ENCODE results near the gene PCDHB14. TPM values are rescaled to one million over a fixed set of nuclear protein-coding genes. Genes with fewer than 3 reads are reported as not detected.
"Not testable (repeated sequence)": the region's sequence is repeated elsewhere in the genome, so short reads cannot be mapped to it uniquely, and the experiment has no call there.

Gene PCDHB14
- total RNA-seq, 1 donor from 2014 or later: 0.26 TPM

DNA sequence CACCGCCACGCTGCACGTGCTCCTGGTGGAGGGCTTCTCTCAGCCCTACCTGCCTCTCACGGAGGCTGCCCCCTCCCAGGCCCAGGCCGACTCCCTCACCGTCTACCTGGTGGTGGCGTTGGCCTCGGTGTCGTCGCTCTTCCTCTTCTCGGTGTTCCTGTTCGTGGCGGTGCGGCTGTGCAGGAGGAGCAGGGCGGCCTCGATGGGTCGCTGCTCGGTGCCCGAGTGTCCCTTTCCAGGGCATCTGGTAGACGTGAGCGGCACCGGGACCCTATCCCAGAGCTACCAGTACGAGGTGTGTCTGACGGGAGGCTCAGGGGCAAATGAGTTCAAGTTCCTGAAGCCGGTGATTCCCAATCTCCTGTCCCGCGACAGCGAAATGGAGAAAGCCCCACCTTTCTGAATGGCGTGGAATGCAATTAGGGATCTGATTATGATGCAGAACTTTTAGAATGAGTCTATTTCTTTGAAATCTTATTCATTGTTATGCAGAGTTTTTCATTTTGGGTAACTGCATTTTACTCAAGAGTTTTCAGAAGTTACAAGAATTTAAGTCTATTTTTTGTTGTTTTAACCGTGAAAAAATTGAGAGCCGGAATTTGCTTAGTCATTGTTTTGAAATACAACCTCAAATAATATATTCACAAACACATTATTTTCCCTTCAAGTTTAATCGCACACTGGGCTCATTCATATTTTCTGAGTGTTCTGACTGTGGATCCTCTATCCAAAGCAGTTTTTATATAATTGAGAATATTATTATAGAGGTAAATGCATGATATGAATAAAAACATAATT lies 13.6 kb downstream of the PCDHB14 start:
- no peaks in the 10 kb centered on the region for H3K27me3 ChIP-seq (ENCODE audit: control insufficient read depth, insufficient read depth, low read length)
- TF ChIP-seq, protein P1, sequence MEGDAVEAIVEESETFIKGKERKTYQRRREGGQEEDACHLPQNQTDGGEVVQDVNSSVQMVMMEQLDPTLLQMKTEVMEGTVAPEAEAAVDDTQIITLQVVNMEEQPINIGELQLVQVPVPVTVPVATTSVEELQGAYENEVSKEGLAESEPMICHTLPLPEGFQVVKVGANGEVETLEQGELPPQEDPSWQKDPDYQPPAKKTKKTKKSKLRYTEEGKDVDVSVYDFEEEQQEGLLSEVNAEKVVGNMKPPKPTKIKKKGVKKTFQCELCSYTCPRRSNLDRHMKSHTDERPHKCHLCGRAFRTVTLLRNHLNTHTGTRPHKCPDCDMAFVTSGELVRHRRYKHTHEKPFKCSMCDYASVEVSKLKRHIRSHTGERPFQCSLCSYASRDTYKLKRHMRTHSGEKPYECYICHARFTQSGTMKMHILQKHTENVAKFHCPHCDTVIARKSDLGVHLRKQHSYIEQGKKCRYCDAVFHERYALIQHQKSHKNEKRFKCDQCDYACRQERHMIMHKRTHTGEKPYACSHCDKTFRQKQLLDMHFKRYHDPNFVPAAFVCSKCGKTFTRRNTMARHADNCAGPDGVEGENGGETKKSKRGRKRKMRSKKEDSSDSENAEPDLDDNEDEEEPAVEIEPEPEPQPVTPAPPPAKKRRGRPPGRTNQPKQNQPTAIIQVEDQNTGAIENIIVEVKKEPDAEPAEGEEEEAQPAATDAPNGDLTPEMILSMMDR (IDR thresholded peaks at IDR 0.05; ENCODE audit: insufficient read depth, low read length, severe bottlenecking): no peak
- no peaks in the 10 kb centered on the region for H3K36me3 ChIP-seq (ENCODE audit: control insufficient read depth, insufficient read depth, low read length)
- no peak overlapping the region for H3K4me3 ChIP-seq (ENCODE audit: low read depth, low read length)
- no peak for FAIRE-seq
- DNase-seq (ENCODE audit: low read depth): no peak

DNA sequence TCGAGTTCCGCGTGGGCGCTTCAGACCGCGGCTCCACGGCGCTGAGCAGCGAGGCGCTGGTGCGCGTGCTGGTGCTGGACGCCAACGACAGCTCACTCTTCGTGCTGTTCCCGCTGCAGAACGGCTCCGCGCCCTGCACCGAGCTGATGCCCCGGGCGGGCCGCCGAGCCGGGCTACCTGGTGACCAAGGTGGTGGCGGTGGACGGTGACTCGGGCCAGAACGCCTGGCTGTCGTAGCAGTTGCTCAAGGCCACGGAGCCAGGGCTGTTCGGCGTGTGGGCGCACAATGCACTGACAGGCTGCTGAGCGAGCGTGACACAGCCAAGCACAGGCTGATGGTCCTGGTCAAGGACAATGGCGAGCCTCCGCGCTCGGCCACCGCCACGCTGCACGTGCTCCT lies 18.4 kb downstream of the PCDHB14 start:
- H3K27me3 ChIP-seq (ENCODE audit: control insufficient read depth, insufficient read depth, low read length): no peaks in the 10 kb centered on the region
- FAIRE-seq: no peak
- no peak overlapping the region for H3K4me3 ChIP-seq (ENCODE audit: low read depth, low read length)
- DNase-seq (ENCODE audit: low read depth): no peak
- no peaks in the 10 kb centered on the region for H3K36me3 ChIP-seq (ENCODE audit: control insufficient read depth, insufficient read depth, low read length)
- TF ChIP-seq, protein P1 (IDR thresholded peaks at IDR 0.05; ENCODE audit: insufficient read depth, low read length, severe bottlenecking): no peak

DNA sequence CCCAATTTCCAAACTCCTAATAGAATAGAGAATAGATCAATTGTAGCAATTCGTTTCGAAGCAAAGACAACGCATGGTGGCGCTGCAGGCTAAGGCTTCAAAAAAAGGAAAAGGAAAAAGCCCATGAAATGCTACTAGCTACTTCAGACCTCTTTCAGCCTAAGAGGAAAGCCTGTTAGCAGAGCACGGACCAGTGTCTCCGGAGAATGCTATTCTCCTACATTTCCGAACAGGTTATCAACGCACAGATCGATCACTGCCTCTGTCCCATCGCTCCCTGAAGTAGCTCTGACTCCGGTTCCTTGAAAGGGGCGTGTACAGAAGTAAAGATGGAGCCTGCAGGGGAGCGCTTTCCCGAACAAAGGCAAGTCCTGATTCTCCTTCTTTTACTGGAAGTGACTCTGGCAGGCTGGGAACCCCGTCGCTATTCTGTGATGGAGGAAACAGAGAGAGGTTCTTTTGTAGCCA lies 22.1 kb downstream of the PCDHB14 start, which contains the start of gene PCDHB15:
PCDHB15 (plus strand) TSS at position 146 of the 468 bp plus-strand sequence; CDS start at position 330, 184 bp downstream.
- DNase-seq (ENCODE audit: low read depth) (no peak), FAIRE-seq (no peak)
- TF ChIP-seq, protein P1 (IDR thresholded peaks at IDR 0.05; ENCODE audit: insufficient read depth, low read length, severe bottlenecking): no peak
- H3K27me3 ChIP-seq (ENCODE audit: control insufficient read depth, insufficient read depth, low read length): no peaks in the 10 kb centered on the region
- H3K4me3 ChIP-seq (ENCODE audit: low read depth, low read length): no peak within 1 kb of the TSS
- H3K36me3 ChIP-seq (ENCODE audit: control insufficient read depth, insufficient read depth, low read length): no peaks in the 10 kb centered on the region

DNA sequence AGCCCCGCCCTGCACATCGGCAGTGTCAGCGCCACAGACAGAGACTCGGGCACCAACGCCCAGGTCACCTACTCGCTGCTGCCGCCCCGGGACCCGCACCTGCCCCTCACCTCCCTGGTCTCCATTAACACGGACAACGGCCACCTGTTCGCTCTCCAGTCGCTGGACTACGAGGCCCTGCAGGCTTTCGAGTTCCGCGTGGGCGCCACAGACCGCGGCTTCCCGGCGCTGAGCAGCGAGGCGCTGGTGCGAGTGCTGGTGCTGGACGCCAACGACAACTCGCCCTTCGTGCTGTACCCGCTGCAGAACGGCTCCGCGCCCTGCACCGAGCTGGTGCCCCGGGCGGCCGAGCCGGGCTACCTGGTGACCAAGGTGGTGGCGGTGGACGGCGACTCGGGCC lies 23.8 kb downstream of the PCDHB14 start:
- FAIRE-seq; DNase-seq (ENCODE audit: low read depth); H3K36me3 ChIP-seq (ENCODE audit: control insufficient read depth, insufficient read depth, low read length); H3K4me3 ChIP-seq (ENCODE audit: low read depth, low read length); H3K27me3 ChIP-seq (ENCODE audit: control insufficient read depth, insufficient read depth, low read length): not testable (repeated sequence)

DNA sequence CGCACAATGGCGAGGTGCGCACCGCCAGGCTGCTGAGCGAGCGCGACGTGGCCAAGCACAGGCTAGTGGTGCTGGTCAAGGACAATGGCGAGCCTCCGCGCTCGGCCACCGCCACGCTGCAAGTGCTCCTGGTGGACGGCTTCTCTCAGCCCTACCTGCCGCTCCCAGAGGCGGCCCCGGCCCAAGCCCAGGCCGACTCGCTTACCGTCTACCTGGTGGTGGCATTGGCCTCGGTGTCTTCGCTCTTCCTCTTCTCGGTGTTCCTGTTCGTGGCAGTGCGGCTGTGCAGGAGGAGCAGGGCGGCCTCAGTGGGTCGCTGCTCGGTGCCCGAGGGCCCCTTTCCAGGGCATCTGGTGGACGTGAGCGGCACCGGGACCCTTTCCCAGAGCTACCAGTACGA lies 24.3 kb downstream of the PCDHB14 start:
- H3K36me3 ChIP-seq (ENCODE audit: control insufficient read depth, insufficient read depth, low read length); DNase-seq (ENCODE audit: low read depth); H3K27me3 ChIP-seq (ENCODE audit: control insufficient read depth, insufficient read depth, low read length); H3K4me3 ChIP-seq (ENCODE audit: low read depth, low read length); FAIRE-seq: not testable (repeated sequence)

DNA sequence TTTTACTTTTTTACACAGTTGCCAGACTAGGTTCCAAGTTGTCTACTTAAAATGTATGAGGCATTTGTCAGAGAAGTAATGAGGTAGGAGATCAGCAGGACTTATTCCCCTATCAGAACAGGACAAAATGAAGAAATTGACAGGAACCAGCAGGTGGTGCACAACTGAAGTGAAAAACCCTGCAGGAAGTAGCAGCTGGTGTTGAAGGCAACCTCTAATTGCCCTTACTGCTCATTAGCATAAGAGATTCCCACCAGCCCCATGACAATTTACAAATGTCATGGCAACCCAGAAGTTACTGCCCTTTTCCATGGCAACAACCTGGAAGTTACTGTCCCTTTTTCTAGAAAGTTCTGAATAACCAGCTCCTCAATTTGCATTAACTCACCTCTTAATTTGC lies 27.4 kb downstream of the PCDHB14 start:
- Histone ChIP-seq H3K36me3 (ENCODE audit: control insufficient read depth, insufficient read depth, low read length) (no peaks in the 10 kb centered on the region), H3K4me3 (ENCODE audit: low read depth, low read length) (no peak overlapping the region), H3K27me3 (ENCODE audit: control insufficient read depth, insufficient read depth, low read length) (no peaks in the 10 kb centered on the region)
- TF ChIP-seq, protein P1 (IDR thresholded peaks at IDR 0.05; ENCODE audit: insufficient read depth, low read length, severe bottlenecking): no peak
- DNase-seq (ENCODE audit: low read depth) (no peak), FAIRE-seq (no peak)

DNA sequence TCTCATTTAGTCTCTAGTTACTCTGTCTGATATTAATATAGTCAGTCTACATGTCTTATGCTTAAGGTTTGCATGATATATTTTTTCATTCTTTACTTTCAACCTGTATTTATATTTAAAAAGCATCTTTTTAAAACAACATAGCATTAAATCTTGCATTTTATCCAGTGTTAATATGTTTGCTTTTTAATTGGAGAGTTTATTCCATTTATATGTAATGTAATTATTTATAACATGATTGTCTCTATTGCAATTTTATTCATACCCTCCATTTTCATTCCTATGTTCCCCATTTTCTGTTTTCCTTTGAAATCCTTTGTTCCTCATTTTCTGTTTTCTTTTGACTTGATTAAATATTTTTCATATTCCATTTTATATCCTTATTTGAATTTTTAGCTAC lies 35.3 kb downstream of the PCDHB14 start:
- H3K27me3 ChIP-seq (ENCODE audit: control insufficient read depth, insufficient read depth, low read length): no peaks in the 10 kb centered on the region
- DNase-seq (ENCODE audit: low read depth): no peak
- H3K36me3 ChIP-seq (ENCODE audit: control insufficient read depth, insufficient read depth, low read length): no peaks in the 10 kb centered on the region
- no peak for FAIRE-seq
- TF ChIP-seq, protein P1 (IDR thresholded peaks at IDR 0.05; ENCODE audit: insufficient read depth, low read length, severe bottlenecking): no peak
- H3K4me3 ChIP-seq (ENCODE audit: low read depth, low read length): no peak overlapping the region
